Tongue (tissue), 2 donors: Measurements from ENCODE around the gene MMP3. TPM values are rescaled to one million over a fixed set of nuclear protein-coding genes. Genes with fewer than 3 reads are reported as not detected.
"Not testable (repeated sequence)": the region's sequence is repeated elsewhere in the genome, so short reads cannot be mapped to it uniquely, and the experiment has no call there.

ENCODE experiments used
- DNase-seq: peaks from one replicate; pipeline ENCODE4 v3.0.0-alpha.2; 2015
- total RNA-seq: library from RNA; depleted of rRNA; stranded (reverse); fragments of >200 nt; gene quantifications from one replicate; pipeline ENCODE4 v1.2.3, GENCODE V29; 2014

MMP3 gene
- total RNA-seq = 0.10 TPM

GRCh38 chr11:102843489-102843888, at the start of gene MMP3:
MMP3 (minus strand) TSS chr11:102843609; CDS start chr11:102843546, 63 bp downstream.
- DNase-seq = no peak

- no peak for DNase-seq
Observed at GRCh38 chr11:102891736-102892135, 48.3 kb upstream of the MMP3 start.

GRCh38 chr11:102886999-102887398, 43.6 kb upstream of the MMP3 start:
- DNase-seq = peak; percentile 39

GRCh38 chr11:102883141-102883540, 39.7 kb upstream of the MMP3 start:
- DNase-seq = no peak

- no peak for DNase-seq
Observed at GRCh38 chr11:102882389-102883024, 39.1 kb upstream of the MMP3 start.

- no peak for DNase-seq
Observed at GRCh38 chr11:102879801-102880200, 36.4 kb upstream of the MMP3 start.

- DNase-seq = no peak
Observed at GRCh38 chr11:102878595-102878994, 35.2 kb upstream of the MMP3 start.

GRCh38 chr11:102874852-102875251, 31.4 kb upstream of the MMP3 start, which contains the start of gene MMP12:
MMP12 (minus strand) TSS chr11:102874982; CDS start chr11:102874937, 45 bp downstream.
- no peak for DNase-seq

- DNase-seq = not testable (repeated sequence)
Observed at GRCh38 chr11:102869354-102869964, 26.1 kb upstream of the MMP3 start.

GRCh38 chr11:102868339-102868738, 24.9 kb upstream of the MMP3 start:
- no peak for DNase-seq

- DNase-seq = no peak
Observed at GRCh38 chr11:102864724-102865123, 21.3 kb upstream of the MMP3 start.

- DNase-seq = no peak
Observed at GRCh38 chr11:102853956-102854355, 10.5 kb upstream of the MMP3 start.

- no peak for DNase-seq
Observed at GRCh38 chr11:102853055-102853454, 9.6 kb upstream of the MMP3 start.

GRCh38 chr11:102850973-102851745, 7.8 kb upstream of the MMP3 start:
- no peak for DNase-seq

- DNase-seq = no peak
Observed at GRCh38 chr11:102849311-102849710, 5.9 kb upstream of the MMP3 start.

GRCh38 chr11:102846292-102846691, 2.9 kb upstream of the MMP3 start:
- peak; percentile 54 for DNase-seq

- DNase-seq = no peak
Observed at GRCh38 chr11:102842930-102843329, 479 bp downstream of the MMP3 start.

- no peak for DNase-seq
Observed at GRCh38 chr11:102840018-102840417, 3.4 kb downstream of the MMP3 start.

- DNase-seq = no peak
Observed at GRCh38 chr11:102837646-102838045, 5.8 kb downstream of the MMP3 start.

- no peak for DNase-seq
Observed at GRCh38 chr11:102837156-102837555, 6.3 kb downstream of the MMP3 start.

GRCh38 chr11:102836290-102836875, 7.0 kb downstream of the MMP3 start:
- DNase-seq = no peak

- no peak for DNase-seq
Observed at GRCh38 chr11:102833731-102834130, 9.7 kb downstream of the MMP3 start.

GRCh38 chr11:102832612-102833011, 10.8 kb downstream of the MMP3 start:
- DNase-seq = no peak
